K562 (cell line): ENCODE results near the gene TMEFF1. TPM values are rescaled to one million over a fixed set of nuclear protein-coding genes. Genes with fewer than 3 reads are reported as not detected.
A peak's percentile ranks its signal among the peaks of the same experiment; 100 is the strongest.

Experiments used
- CBFB ChIP-seq: sonication (generic); formaldehyde crosslinking; IDR thresholded peaks from 2 replicates; pipeline ENCODE4 v1.4.0; 2020; ENCODE audit warnings: mild to moderate bottlenecking, missing genetic modification reagents
- ETV5 ChIP-seq: sonication (generic); formaldehyde crosslinking; IDR thresholded peaks from 2 replicates; pipeline ENCODE4 v1.4.0; 2020; ENCODE audit warnings: low read depth, mild to moderate bottlenecking, missing genetic modification reagents
- POLR2AphosphoS5 ChIP-seq: IDR thresholded peaks from 2 replicates; pipeline ENCODE4 v1.6.1; 2011; ENCODE audit warnings: mild to moderate bottlenecking, low read depth, low read length, moderate library complexity; ENCODE audit not compliant: control insufficient read depth, insufficient read depth
- RREB1 ChIP-seq: fragments of 250-450 bp; sonication (Bioruptor Pico); IDR thresholded peaks from 2 replicates; pipeline ENCODE4 v1.4.0; 2020
- SAFB ChIP-seq: fragments of 200-400 bp; formaldehyde crosslinking; IDR thresholded peaks from 2 replicates; pipeline ENCODE4 v1.6.1; 2017; ENCODE audit warnings: low read depth, low read length, borderline replicate concordance
- SIN3A ChIP-seq, 2 experiments: fragments of 150-350 bp in 1 of 2; IDR thresholded peaks; 2 replicates each; pipeline ENCODE4 v1.6.1; 2011 to 2016; ENCODE audit warnings: borderline replicate concordance in 2 of 2, low read depth in 2 of 2, low read length in 2 of 2, mild to moderate bottlenecking in 2 of 2, moderate library complexity in 2 of 2; ENCODE audit not compliant: control insufficient read depth in 1 of 2
- SP2 ChIP-seq: IDR thresholded peaks from 2 replicates; pipeline ENCODE4 v1.6.1; 2011; ENCODE audit warnings: mild to moderate bottlenecking, low read depth, low read length, moderate library complexity; ENCODE audit not compliant: poor library complexity, severe bottlenecking; ENCODE audit errors: extremely low read depth
- STAT5A ChIP-seq: IDR thresholded peaks from 2 replicates; pipeline ENCODE4 v1.6.1; 2012; ENCODE audit warnings: low read length, inconsistent platforms, borderline replicate concordance
- THAP7 ChIP-seq: fragments of 250-450 bp; sonication (Bioruptor Pico); IDR thresholded peaks from 2 replicates; pipeline ENCODE4 v1.5.0; 2021
- TOE1 ChIP-seq, 2 experiments: fragments of 450-650 bp in 1 of 2; sonication (generic) in 1 of 2; formaldehyde crosslinking in 1 of 2; IDR thresholded peaks; 2 replicates each; pipeline versions ENCODE4 v1.7.1 to v1.8.0; 2016 to 2022; ENCODE audit warnings: borderline replicate concordance in 2 of 2, mild to moderate bottlenecking in 2 of 2, antibody characterized with exemption in 1 of 2, inconsistent platforms in 1 of 2, low read depth in 1 of 2, missing genetic modification reagents in 1 of 2, moderate library complexity in 1 of 2
- XRCC3 ChIP-seq: fragments of 450-650 bp; IDR thresholded peaks from 2 replicates; pipeline ENCODE4 v1.6.1; 2017; ENCODE audit warnings: mild to moderate bottlenecking, moderate library complexity
- polyA plus RNA-seq, 8 experiments: library from polyadenylated mRNA; depleted of rRNA in 4 of 8; stranded (reverse) in 5 of 8; unstranded in 3 of 8; fragments of >200 nt; fragmentation: Nextera tagmentation in 2 of 8; fragmentation: Illumina TruSeq in 1 of 8; extraction: Ambion mirVana in 2 of 8; extraction: Trizol in 1 of 8; gene quantifications; 2 replicates each; pipeline versions ENCODE4 v1.2.1 to v1.2.3, GENCODE V29; 2011 to 2014; ENCODE audit warnings: inconsistent platforms in 1 of 8, missing spikeins in 1 of 8
- total RNA-seq, 7 experiments: library from RNA; depleted of rRNA in 6 of 7; stranded (reverse); fragments of >200 nt in 6 of 7; fragmentation: Illumina TruSeq in 2 of 7; extraction: Trizol in 2 of 7; gene quantifications; 2 replicates each; pipeline versions ENCODE4 v1.2.1 to v1.2.3, GENCODE V29; 2011 to 2021; ENCODE audit warnings: low replicate concordance in 1 of 7
- TF ChIP-seq, protein P1 (sequence below): IDR thresholded peaks from 3 replicates; pipeline ENCODE4 v1.6.1; 2011; ENCODE audit warnings: borderline replicate concordance, mild to moderate bottlenecking, moderate library complexity; ENCODE audit not compliant: insufficient read length; ENCODE audit errors: extremely low read depth

The TMEFF1 gene
- total and polyA plus RNA-seq, 9 of the 15 experiments (the other 6 are each of a cell fraction or from before 2014, with no cell fraction given), result 0.07 to 1.1 (median 0.28) TPM; not detected in 2

GRCh38 chr9:100426530-100427365 is 46.2 kb upstream of the TMEFF1 start, which contains the start of gene MSANTD3 (continued):
- TF ChIP-seq RREB1 (CRISPR knock-in tag), result no peak
- TF ChIP-seq STAT5A, result no peak
- peak; percentile 37 for TF ChIP-seq POLR2AphosphoS5
- TF ChIP-seq TOE1 (IDR thresholded peaks at IDR 0.05; ENCODE audit: borderline replicate concordance), result no peak
- TF ChIP-seq TOE1 (CRISPR knock-in tag; IDR thresholded peaks at IDR 0.05; ENCODE audit: borderline replicate concordance, low read depth), result no peak
- TF ChIP-seq SP2, result no peak
- no peak for TF ChIP-seq ETV5 (CRISPR knock-in tag)
- TF ChIP-seq, protein P1, sequence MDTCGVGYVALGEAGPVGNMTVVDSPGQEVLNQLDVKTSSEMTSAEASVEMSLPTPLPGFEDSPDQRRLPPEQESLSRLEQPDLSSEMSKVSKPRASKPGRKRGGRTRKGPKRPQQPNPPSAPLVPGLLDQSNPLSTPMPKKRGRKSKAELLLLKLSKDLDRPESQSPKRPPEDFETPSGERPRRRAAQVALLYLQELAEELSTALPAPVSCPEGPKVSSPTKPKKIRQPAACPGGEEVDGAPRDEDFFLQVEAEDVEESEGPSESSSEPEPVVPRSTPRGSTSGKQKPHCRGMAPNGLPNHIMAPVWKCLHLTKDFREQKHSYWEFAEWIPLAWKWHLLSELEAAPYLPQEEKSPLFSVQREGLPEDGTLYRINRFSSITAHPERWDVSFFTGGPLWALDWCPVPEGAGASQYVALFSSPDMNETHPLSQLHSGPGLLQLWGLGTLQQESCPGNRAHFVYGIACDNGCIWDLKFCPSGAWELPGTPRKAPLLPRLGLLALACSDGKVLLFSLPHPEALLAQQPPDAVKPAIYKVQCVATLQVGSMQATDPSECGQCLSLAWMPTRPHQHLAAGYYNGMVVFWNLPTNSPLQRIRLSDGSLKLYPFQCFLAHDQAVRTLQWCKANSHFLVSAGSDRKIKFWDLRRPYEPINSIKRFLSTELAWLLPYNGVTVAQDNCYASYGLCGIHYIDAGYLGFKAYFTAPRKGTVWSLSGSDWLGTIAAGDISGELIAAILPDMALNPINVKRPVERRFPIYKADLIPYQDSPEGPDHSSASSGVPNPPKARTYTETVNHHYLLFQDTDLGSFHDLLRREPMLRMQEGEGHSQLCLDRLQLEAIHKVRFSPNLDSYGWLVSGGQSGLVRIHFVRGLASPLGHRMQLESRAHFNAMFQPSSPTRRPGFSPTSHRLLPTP, result no peak
- no peak for TF ChIP-seq THAP7 (CRISPR knock-in tag)
- TF ChIP-seq SAFB, result no peak
- TF ChIP-seq XRCC3, result no peak
- no peak for TF ChIP-seq SIN3A (IDR thresholded peaks at IDR 0.05; ENCODE audit: borderline replicate concordance in 2 of 2, control insufficient read depth in 1 of 2, low read depth in 2 of 2, low read length in 2 of 2)
- no peak for TF ChIP-seq CBFB
